ENCODE results near the gene NADK2. TPM values are rescaled to one million over a fixed set of nuclear protein-coding genes. Genes with fewer than 3 reads are reported as not detected.

Gene NADK2
- total RNA-seq, 1 donor: 10.4 TPM

GRCh38 chr5:36238502-36239295 is 3.0 kb downstream of the NADK2 start:
- Histone ChIP-seq H3K9me3 (ENCODE audit: low read depth, low read length) (no peaks in the 10 kb centered on the region), H3K27me3 (ENCODE audit: insufficient read depth, low read length) (no peaks in the 10 kb centered on the region), H3K4me1 (ENCODE audit: insufficient read depth, low read length) (peaks cover 16% of the 10 kb centered on the region), H3K4me3 (ENCODE audit: low read length) (no peak overlapping the region)

- Histone ChIP-seq H3K4me3 (ENCODE audit: low read length) (no peak overlapping the region), H3K27me3 (ENCODE audit: insufficient read depth, low read length) (no peaks in the 10 kb centered on the region), H3K4me1 (ENCODE audit: insufficient read depth, low read length) (peaks cover 13% of the 10 kb centered on the region), H3K9me3 (ENCODE audit: low read depth, low read length) (no peaks in the 10 kb centered on the region)
These were observed 4.0 kb downstream of the NADK2 start for GRCh38 chr5:36237751-36238150.

- H3K4me1 ChIP-seq (ENCODE audit: insufficient read depth, low read length): peaks cover 9% of the 10 kb centered on the region
These were observed 4.9 kb downstream of the NADK2 start for GRCh38 chr5:36236801-36237200.

GRCh38 chr5:36232533-36232932 is 9.2 kb downstream of the NADK2 start:
- Histone ChIP-seq H3K4me1 (ENCODE audit: insufficient read depth, low read length) (no peaks in the 10 kb centered on the region), H3K9me3 (ENCODE audit: low read depth, low read length) (no peaks in the 10 kb centered on the region), H3K4me3 (ENCODE audit: low read length) (no peak overlapping the region), H3K27me3 (ENCODE audit: insufficient read depth, low read length) (no peaks in the 10 kb centered on the region)

More at GRCh38 chr5:36236801-36237200, 4.9 kb downstream of the NADK2 start:
- Histone ChIP-seq H3K9me3 (ENCODE audit: low read depth, low read length) (no peaks in the 10 kb centered on the region), H3K27me3 (ENCODE audit: insufficient read depth, low read length) (no peaks in the 10 kb centered on the region), H3K4me3 (ENCODE audit: low read length) (no peak overlapping the region)

- H3K4me1 ChIP-seq (ENCODE audit: insufficient read depth, low read length): no peaks in the 10 kb centered on the region
- no peak overlapping the region for H3K4me3 ChIP-seq (ENCODE audit: low read length)
- no peaks in the 10 kb centered on the region for H3K9me3 ChIP-seq (ENCODE audit: low read depth, low read length)
- H3K27me3 ChIP-seq (ENCODE audit: insufficient read depth, low read length): no peaks in the 10 kb centered on the region
These were observed 11.5 kb downstream of the NADK2 start for GRCh38 chr5:36230151-36230790.

- H3K4me1 ChIP-seq (ENCODE audit: insufficient read depth, low read length): no peaks in the 10 kb centered on the region
- no peaks in the 10 kb centered on the region for H3K9me3 ChIP-seq (ENCODE audit: low read depth, low read length)
- no peaks in the 10 kb centered on the region for H3K27me3 ChIP-seq (ENCODE audit: insufficient read depth, low read length)
These were observed 13.2 kb downstream of the NADK2 start for GRCh38 chr5:36228505-36228904.

GRCh38 chr5:36227046-36227445 is 14.7 kb downstream of the NADK2 start:
- no peaks in the 10 kb centered on the region for H3K4me1 ChIP-seq (ENCODE audit: insufficient read depth, low read length)
- no peak overlapping the region for H3K4me3 ChIP-seq (ENCODE audit: low read length)
- H3K9me3 ChIP-seq (ENCODE audit: low read depth, low read length): no peaks in the 10 kb centered on the region

More at GRCh38 chr5:36228505-36228904, 13.2 kb downstream of the NADK2 start:
- H3K4me3 ChIP-seq (ENCODE audit: low read length): no peak overlapping the region

GRCh38 chr5:36222620-36223019 is 19.1 kb downstream of the NADK2 start:
- Histone ChIP-seq H3K9me3 (ENCODE audit: low read depth, low read length) (no peaks in the 10 kb centered on the region), H3K27me3 (ENCODE audit: insufficient read depth, low read length) (no peaks in the 10 kb centered on the region), H3K4me1 (ENCODE audit: insufficient read depth, low read length) (no peaks in the 10 kb centered on the region), H3K4me3 (ENCODE audit: low read length) (no peak overlapping the region)

More at GRCh38 chr5:36227046-36227445, 14.7 kb downstream of the NADK2 start:
- no peaks in the 10 kb centered on the region for H3K27me3 ChIP-seq (ENCODE audit: insufficient read depth, low read length)

GRCh38 chr5:36217988-36218387 is 23.7 kb downstream of the NADK2 start:
- Histone ChIP-seq H3K4me1 (ENCODE audit: insufficient read depth, low read length) (no peaks in the 10 kb centered on the region), H3K9me3 (ENCODE audit: low read depth, low read length) (no peaks in the 10 kb centered on the region), H3K27me3 (ENCODE audit: insufficient read depth, low read length) (no peaks in the 10 kb centered on the region), H3K4me3 (ENCODE audit: low read length) (no peak overlapping the region)

GRCh38 chr5:36217567-36217966 is 24.2 kb downstream of the NADK2 start:
- Histone ChIP-seq H3K9me3 (ENCODE audit: low read depth, low read length) (no peaks in the 10 kb centered on the region), H3K4me3 (ENCODE audit: low read length) (no peak overlapping the region), H3K4me1 (ENCODE audit: insufficient read depth, low read length) (no peaks in the 10 kb centered on the region), H3K27me3 (ENCODE audit: insufficient read depth, low read length) (no peaks in the 10 kb centered on the region)

GRCh38 chr5:36215910-36216309 is 25.8 kb downstream of the NADK2 start:
- no peaks in the 10 kb centered on the region for H3K27me3 ChIP-seq (ENCODE audit: insufficient read depth, low read length)
- H3K4me3 ChIP-seq (ENCODE audit: low read length): no peak overlapping the region
- H3K9me3 ChIP-seq (ENCODE audit: low read depth, low read length): no peaks in the 10 kb centered on the region
- H3K4me1 ChIP-seq (ENCODE audit: insufficient read depth, low read length): no peaks in the 10 kb centered on the region

GRCh38 chr5:36214436-36214835 is 27.3 kb downstream of the NADK2 start:
- no peaks in the 10 kb centered on the region for H3K9me3 ChIP-seq (ENCODE audit: low read depth, low read length)
- H3K4me1 ChIP-seq (ENCODE audit: insufficient read depth, low read length): no peaks in the 10 kb centered on the region
- H3K27me3 ChIP-seq (ENCODE audit: insufficient read depth, low read length): no peaks in the 10 kb centered on the region
- H3K4me3 ChIP-seq (ENCODE audit: low read length): no peak overlapping the region

GRCh38 chr5:36209664-36210063 is 32.1 kb downstream of the NADK2 start:
- no peaks in the 10 kb centered on the region for H3K9me3 ChIP-seq (ENCODE audit: low read depth, low read length)
- H3K4me3 ChIP-seq (ENCODE audit: low read length): no peak overlapping the region
- H3K27me3 ChIP-seq (ENCODE audit: insufficient read depth, low read length): no peaks in the 10 kb centered on the region

GRCh38 chr5:36208786-36209185 is 32.9 kb downstream of the NADK2 start:
- H3K27me3 ChIP-seq (ENCODE audit: insufficient read depth, low read length): no peaks in the 10 kb centered on the region
- H3K4me3 ChIP-seq (ENCODE audit: low read length): no peak overlapping the region

More at GRCh38 chr5:36209664-36210063, 32.1 kb downstream of the NADK2 start:
- no peaks in the 10 kb centered on the region for H3K4me1 ChIP-seq (ENCODE audit: insufficient read depth, low read length)

GRCh38 chr5:36206913-36207312 is 34.8 kb downstream of the NADK2 start:
- H3K9me3 ChIP-seq (ENCODE audit: low read depth, low read length): no peaks in the 10 kb centered on the region
- H3K4me1 ChIP-seq (ENCODE audit: insufficient read depth, low read length): no peaks in the 10 kb centered on the region
- no peaks in the 10 kb centered on the region for H3K27me3 ChIP-seq (ENCODE audit: insufficient read depth, low read length)
- H3K4me3 ChIP-seq (ENCODE audit: low read length): no peak overlapping the region

More at GRCh38 chr5:36208786-36209185, 32.9 kb downstream of the NADK2 start:
- Histone ChIP-seq H3K9me3 (ENCODE audit: low read depth, low read length) (no peaks in the 10 kb centered on the region), H3K4me1 (ENCODE audit: insufficient read depth, low read length) (no peaks in the 10 kb centered on the region)

Measured in mononuclear cell (primary cell).